ENCODE data around the gene LARP1.

LARP1 gene

GRCh38 chr5:154858297-154858971, 103.3 kb downstream of the LARP1 start, which contains the start of gene CNOT8:
CNOT8 (plus strand) TSS chr5:154858627; CDS start chr5:154863279, 4,652 bp downstream.
- TF ChIP-seq CTCF (conservative IDR thresholded peaks at IDR 0.05), result no peak
- TF ChIP-seq ZFX (IDR thresholded peaks at IDR 0.05), result no peak; the same call in 1 of the 2 replicates
- peak within 1 kb of the TSS; percentile 76 for H3K27ac ChIP-seq

GRCh38 chr5:154858972-154859871, 104.0 kb downstream of the LARP1 start:
- peak overlapping the region; percentile 76 for H3K27ac ChIP-seq

GRCh38 chr5:154860123-154860522, 104.9 kb downstream of the LARP1 start:
- H3K27ac ChIP-seq, result peak overlapping the region; percentile 76
- TF ChIP-seq ZFX (IDR thresholded peaks at IDR 0.05) (no peak), CTCF (conservative IDR thresholded peaks at IDR 0.05) (no peak)

More at GRCh38 chr5:154858972-154859871, 104.0 kb downstream of the LARP1 start:
- TF ChIP-seq CTCF (conservative IDR thresholded peaks at IDR 0.05) (no peak), ZFX (IDR thresholded peaks at IDR 0.05) (no peak)

- H3K27ac ChIP-seq, result no peak overlapping the region
Measured at GRCh38 chr5:154860765-154861164, 105.6 kb downstream of the LARP1 start.

GRCh38 chr5:154861946-154862345, 106.8 kb downstream of the LARP1 start:
- no peak overlapping the region for H3K27ac ChIP-seq
- TF ChIP-seq CTCF (conservative IDR thresholded peaks at IDR 0.05) (no peak), ZFX (IDR thresholded peaks at IDR 0.05) (no peak)

More at GRCh38 chr5:154860765-154861164, 105.6 kb downstream of the LARP1 start:
- TF ChIP-seq CTCF (conservative IDR thresholded peaks at IDR 0.05), result no peak
- TF ChIP-seq ZFX (IDR thresholded peaks at IDR 0.05), result no peak

GRCh38 chr5:154862766-154863165, 107.6 kb downstream of the LARP1 start:
- no peak for TF ChIP-seq ZFX (IDR thresholded peaks at IDR 0.05)
- no peak for TF ChIP-seq CTCF (conservative IDR thresholded peaks at IDR 0.05)
- no peak overlapping the region for H3K27ac ChIP-seq
